OCI-LY7 (cell line): ENCODE data around the gene INTS7. TPM values are rescaled to one million over a fixed set of nuclear protein-coding genes. Genes with fewer than 3 reads are reported as not detected.

Source experiments
- BruUV-seq: library from RNA; stranded (reverse); fragments of 400-500 nt; replicated peaks from 2 replicates; lab custom pipeline; 2021; lab: Mats Ljungman, UMichigan
- CTCF ChIA-PET: fragments of 300-600 bp; sonication (Branson Sonifier 250); formaldehyde crosslinking; loops from one replicate; lab custom pipeline; 2022; ENCODE audit warnings: antibody characterized with exemption; ENCODE audit not compliant: unreplicated experiment; lab: Charles Lee
- POLR2A ChIA-PET: fragments of 300-600 bp; sonication (Branson Sonifier 250); formaldehyde crosslinking; loops from one replicate; lab custom pipeline; 2022; ENCODE audit warnings: antibody characterized with exemption; lab: Charles Lee
- DNase-seq: peaks from one replicate; pipeline ENCODE4 v3.0.0-alpha.2; 2015; ENCODE audit warnings: low spot score
- H2AFZ ChIP-seq: fragments of 200-600 bp; sonication (generic), shearing (Covaris generic); 2 replicates; pipeline ENCODE4 v1.6.1; 2014; ENCODE audit warnings: mild to moderate bottlenecking, antibody characterized with exemption, low read length, moderate library complexity
- H3K27ac ChIP-seq: fragments of 200-600 bp; sonication (generic); 2 replicates; pipeline ENCODE4 v1.5.1; 2014; ENCODE audit warnings: mixed run types, low read depth, mild to moderate bottlenecking, moderate library complexity, low read length, inconsistent platforms; ENCODE audit not compliant: poor library complexity, severe bottlenecking
- H3K36me3 ChIP-seq: fragments of 200-600 bp; sonication (generic); 2 replicates; pipeline ENCODE4 v1.6.1; 2014; ENCODE audit warnings: mild to moderate bottlenecking, antibody characterized with exemption, low read length, moderate library complexity, mixed read lengths; ENCODE audit not compliant: insufficient read depth
- H3K4me1 ChIP-seq: fragments of 200-600 bp; sonication (generic); 2 replicates; pipeline ENCODE4 v1.5.1; 2014; ENCODE audit warnings: mild to moderate bottlenecking, low read length; ENCODE audit not compliant: insufficient read depth, poor library complexity, severe bottlenecking
- H3K4me2 ChIP-seq: fragments of 200-600 bp; sonication (generic); 2 replicates; pipeline ENCODE4 v1.6.1; 2014; ENCODE audit warnings: mild to moderate bottlenecking, low read length
- H3K4me3 ChIP-seq: fragments of 200-600 bp; sonication (generic); 2 replicates; pipeline ENCODE4 v1.5.1; 2014; ENCODE audit warnings: mild to moderate bottlenecking, low read depth, low read length; ENCODE audit not compliant: poor library complexity, severe bottlenecking
- H3K79me2 ChIP-seq: fragments of 200-600 bp; sonication (generic); 2 replicates; pipeline ENCODE4 v1.6.1; 2016; ENCODE audit warnings: low read depth, mild to moderate bottlenecking, low read length, moderate library complexity, mixed read lengths; ENCODE audit not compliant: insufficient read depth
- H3K9me2 ChIP-seq: fragments of 200-600 bp; sonication (generic); 2 replicates; pipeline ENCODE4 v1.6.1; 2016; ENCODE audit warnings: mild to moderate bottlenecking, low read length, mixed read lengths; ENCODE audit not compliant: insufficient read depth
- H3K9me3 ChIP-seq: fragments of 200-600 bp; sonication (generic); 2 replicates; pipeline ENCODE4 v1.6.1; 2014; ENCODE audit warnings: mild to moderate bottlenecking, mixed run types, low read length, mixed read lengths
- H4K20me1 ChIP-seq: fragments of 200-600 bp; sonication (generic); 2 replicates; pipeline ENCODE4 v1.6.1; 2014; ENCODE audit warnings: mild to moderate bottlenecking, antibody characterized with exemption, low read length, moderate library complexity, mixed read lengths; ENCODE audit not compliant: insufficient read depth
- CTCF ChIP-seq: fragments of 200-600 bp; sonication (generic); conservative IDR thresholded peaks from 2 replicates; pipeline ENCODE4 v1.5.1; 2014; ENCODE audit warnings: mild to moderate bottlenecking, antibody characterized with exemption, low read length, moderate library complexity, mixed read lengths
- EZH2phosphoT487 ChIP-seq: fragments of 200-600 bp; sonication (generic); IDR thresholded peaks from 2 replicates; pipeline ENCODE4 v1.6.1; 2018; ENCODE audit warnings: low read depth, borderline replicate concordance, mild to moderate bottlenecking, mixed run types, antibody characterized with exemption, low read length, moderate library complexity, mixed read lengths
- intact Hi-C: fragments of 100-400 bp; cut with micrococcal nuclease; formaldehyde crosslinking; loops from one replicate; pipeline ENCODE4 v1.10.0; 2022; ENCODE audit not compliant: unreplicated experiment
- total RNA-seq, 2 experiments: library from RNA; depleted of rRNA in 1 of 2; stranded (reverse); fragments of >200 nt in 1 of 2; shearing (Covaris generic) in 1 of 2; gene quantifications; 2 replicates each; pipeline ENCODE4 v1.2.3, GENCODE V29; 2014 to 2022

Gene INTS7
- total RNA-seq, 2 experiments from 2014 or later = 17.8 to 25.8 TPM

DNA sequence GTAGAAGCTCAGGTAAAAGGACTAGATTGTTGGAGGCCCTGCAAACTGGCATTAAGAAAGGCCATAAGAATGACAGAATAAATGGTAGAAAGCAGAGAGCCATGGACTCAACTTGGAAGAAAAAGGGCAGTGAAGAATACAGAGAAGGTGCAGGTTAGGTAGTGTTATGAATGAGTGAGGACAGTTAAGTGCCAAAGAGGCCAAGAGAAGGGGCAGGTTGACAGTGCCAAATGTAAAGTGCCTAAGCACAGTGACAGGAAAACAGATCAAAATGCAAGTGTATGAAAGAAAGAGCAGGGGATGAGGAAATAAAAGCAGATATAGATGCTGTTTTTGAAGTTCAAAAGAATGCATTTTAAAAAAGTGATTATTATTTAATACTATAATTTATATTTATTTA lies 43.7 kb downstream of the INTS7 start:
- no TSS peak for BruUV-seq
- CTCF ChIA-PET = no interaction called here
- TF ChIP-seq EZH2phosphoT487 (no peak), CTCF (no peak)
- Histone ChIP-seq H3K4me3 (no peak overlapping the region), H2AFZ (no peak overlapping the region), H3K9me2 (no peaks in the 10 kb centered on the region), H3K36me3 (peaks cover 70% of the 10 kb centered on the region), H4K20me1 (no peaks in the 10 kb centered on the region), H3K9me3 (no peaks in the 10 kb centered on the region), H3K79me2 (no peaks in the 10 kb centered on the region), H3K4me2 (no peak overlapping the region), H3K27ac (no peak overlapping the region), H3K4me1 (no peaks in the 10 kb centered on the region)
- intact Hi-C loops = no loop called here
- POLR2A ChIA-PET = interaction anchor here (0.7 to 1.4 kb wide), 3 partner anchors 18 to 446 kb away, joined by 3 to 4 read pairs (median 3); no protein-coding TSS in a partner anchor
- no peak for DNase-seq

- POLR2A ChIA-PET = interaction anchor here (0.7 to 1.0 kb wide), 2 partner anchors 164 to 313 kb away, joined by 3 read pairs; no protein-coding TSS in a partner anchor
- Histone ChIP-seq H4K20me1 (no peaks in the 10 kb centered on the region), H3K9me3 (no peaks in the 10 kb centered on the region), H3K9me2 (no peaks in the 10 kb centered on the region), H3K4me2 (no peak overlapping the region), H3K27ac (no peak overlapping the region), H3K36me3 (peaks cover 80% of the 10 kb centered on the region), H3K79me2 (no peaks in the 10 kb centered on the region), H3K4me1 (no peaks in the 10 kb centered on the region), H2AFZ (no peak overlapping the region), H3K4me3 (no peak overlapping the region)
- TF ChIP-seq CTCF = no peak
- TF ChIP-seq EZH2phosphoT487 = no peak
- BruUV-seq = no TSS peak
- intact Hi-C loops = no loop called here
- CTCF ChIA-PET = no interaction called here
- DNase-seq = no peak
Measured at GRCh38 chr1:211986628-211987254, 48.6 kb downstream of the INTS7 start.

DNA sequence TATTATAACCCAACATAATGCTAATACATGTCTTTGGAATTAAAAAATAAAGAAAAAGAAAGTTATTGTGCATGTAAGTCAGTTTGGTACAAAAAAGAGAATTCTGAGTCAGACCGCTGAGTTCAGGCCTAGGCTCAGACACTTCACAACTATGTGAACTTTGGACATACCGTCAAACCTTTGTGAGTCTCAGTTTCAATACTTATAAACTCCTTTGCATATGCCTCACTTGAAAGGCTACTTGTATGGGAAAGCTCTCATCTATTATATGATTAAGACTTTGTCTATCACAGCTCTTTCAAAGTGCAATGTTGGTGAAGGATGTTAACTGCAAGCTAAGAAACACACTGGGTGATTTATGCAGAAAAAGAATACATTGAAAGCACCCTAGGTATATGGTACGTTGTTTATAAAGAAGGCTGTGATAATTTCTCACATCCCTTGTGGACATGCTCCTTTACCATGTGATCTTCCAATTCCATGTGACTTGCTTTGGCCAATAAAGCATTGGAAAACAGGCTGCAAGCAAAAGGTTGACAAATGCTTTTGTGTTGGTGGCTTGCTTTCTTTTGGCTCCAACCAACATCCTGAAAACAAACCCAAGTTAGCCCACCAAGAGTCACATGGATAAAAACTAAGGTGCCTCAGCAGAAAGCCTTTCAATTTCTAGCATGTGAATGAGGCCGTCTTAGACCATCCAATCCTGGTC lies 49.6 kb downstream of the INTS7 start:
- Histone ChIP-seq H3K79me2 (no peaks in the 10 kb centered on the region), H3K4me3 (no peak overlapping the region), H3K36me3 (peaks cover 87% of the 10 kb centered on the region), H2AFZ (no peak overlapping the region), H3K4me2 (no peak overlapping the region), H3K4me1 (no peaks in the 10 kb centered on the region), H3K27ac (no peak overlapping the region), H3K9me3 (no peaks in the 10 kb centered on the region), H3K9me2 (no peaks in the 10 kb centered on the region), H4K20me1 (no peaks in the 10 kb centered on the region)
- TF ChIP-seq EZH2phosphoT487 (no peak), CTCF (no peak)
- POLR2A ChIA-PET = interaction anchor here (0.7 to 1.0 kb wide), 2 partner anchors 163 to 233 kb away, joined by 3 read pairs; no protein-coding TSS in a partner anchor
- no TSS peak for BruUV-seq
- intact Hi-C loops = no loop called here
- CTCF ChIA-PET = no interaction called here
- DNase-seq = no peak
